Stimulated activated CD8-positive, alpha-beta memory T cell treated with anti-CD3 and anti-CD28 coated beads, Interleukin-7, amount 100 ng/mL, for 48 hours (primary cell): ENCODE measurements around the gene FAM135A.
"Not testable (repeated sequence)": the region's sequence is repeated elsewhere in the genome, so short reads cannot be mapped to it uniquely, and the experiment has no call there.

Experiments
- DNase-seq, 2 donors: peaks; one replicate each; pipeline ENCODE4 v3.0.0-alpha.2; 2020; ENCODE audit warnings: low read depth in 1 of 2; ENCODE audit errors: extremely low read depth in 1 of 2

Gene FAM135A

GRCh38 chr6:70607371-70607770 is 194.1 kb downstream of the FAM135A start:
- DNase-seq, result not testable (repeated sequence)

DNA sequence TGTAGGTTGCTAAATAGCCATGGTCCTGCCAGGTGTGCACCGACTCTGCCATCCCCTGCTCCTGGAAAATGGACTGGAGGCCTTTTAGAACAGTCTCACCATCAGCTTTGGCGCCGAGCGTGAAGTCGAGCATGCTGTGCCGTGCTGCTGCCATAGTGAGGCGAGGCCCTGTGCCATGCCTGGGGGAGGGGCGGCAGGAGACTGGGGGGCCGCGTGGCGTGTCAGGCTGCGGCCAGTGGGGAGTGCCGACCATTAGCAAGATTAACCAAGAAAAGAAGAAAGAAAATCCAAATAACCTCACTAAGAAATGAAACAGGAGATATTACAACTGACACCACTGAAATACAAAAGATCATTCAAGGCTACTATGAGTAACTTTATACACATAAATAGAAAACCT is 195.9 kb downstream of the FAM135A start:
- not testable (repeated sequence) for DNase-seq
